Hepatocyte (in vitro differentiated cells): ENCODE results near the gene ANKRD55. TPM values are rescaled to one million over a fixed set of nuclear protein-coding genes. Genes with fewer than 3 reads are reported as not detected.

Source experiments
- DNase-seq: peaks from one replicate; pipeline ENCODE4 v3.0.0-alpha.2; 2016; ENCODE audit warnings: low spot score
- H2AFZ ChIP-seq: fragments of 200-600 bp; sonication (generic); 2 replicates; pipeline ENCODE4 v1.6.0; 2016; ENCODE audit warnings: antibody characterized with exemption, mild to moderate bottlenecking
- H3K27ac ChIP-seq: fragments of 200-600 bp; sonication (generic); 2 replicates; pipeline ENCODE4 v1.5.1; 2016; ENCODE audit warnings: mild to moderate bottlenecking
- H3K27me3 ChIP-seq: fragments of 200-600 bp; sonication (generic); 2 replicates; pipeline ENCODE4 v1.6.1; 2016
- H3K36me3 ChIP-seq: fragments of 200-600 bp; sonication (generic); replicated peaks from 2 replicates; pipeline ENCODE4 v1.5.1; 2016; ENCODE audit warnings: low read depth; ENCODE audit not compliant: insufficient read depth
- H3K4me1 ChIP-seq: fragments of 200-600 bp; sonication (generic); 2 replicates; pipeline ENCODE4 v1.5.1; 2016; ENCODE audit warnings: mild to moderate bottlenecking, moderate library complexity; ENCODE audit not compliant: insufficient read depth
- H3K4me2 ChIP-seq: fragments of 200-600 bp; sonication (generic); 2 replicates; pipeline ENCODE4 v1.6.0; 2016
- H3K4me3 ChIP-seq: fragments of 200-600 bp; sonication (generic); 2 replicates; pipeline ENCODE4 v1.5.1; 2016; ENCODE audit warnings: mild to moderate bottlenecking
- H3K79me2 ChIP-seq: fragments of 200-600 bp; sonication (generic); 2 replicates; pipeline ENCODE4 v1.6.0; 2017; ENCODE audit warnings: mild to moderate bottlenecking
- H3K9me2 ChIP-seq: fragments of 200-600 bp; sonication (generic); replicated peaks from 2 replicates; pipeline ENCODE4 v1.6.0; 2017; ENCODE audit warnings: mild to moderate bottlenecking; ENCODE audit not compliant: insufficient read depth
- H3K9me3 ChIP-seq: fragments of 200-600 bp; sonication (generic); 2 replicates; pipeline ENCODE4 v1.5.1; 2016; ENCODE audit warnings: low read depth, mild to moderate bottlenecking
- H4K20me1 ChIP-seq: fragments of 200-600 bp; sonication (generic); 2 replicates; pipeline ENCODE4 v1.6.0; 2016; ENCODE audit warnings: mild to moderate bottlenecking; ENCODE audit not compliant: insufficient read depth, poor library complexity, severe bottlenecking
- EZH2 ChIP-seq: fragments of 200-600 bp; sonication (generic); IDR thresholded peaks from 2 replicates; pipeline ENCODE4 v1.6.1; 2016; ENCODE audit warnings: antibody characterized with exemption, mild to moderate bottlenecking, borderline replicate concordance
- EZH2phosphoT487 ChIP-seq: fragments of 200-600 bp; sonication (generic); IDR thresholded peaks from one replicate; pipeline ENCODE4 v1.6.1; 2018; ENCODE audit warnings: antibody characterized with exemption, mild to moderate bottlenecking, low read depth, moderate library complexity; ENCODE audit not compliant: unreplicated experiment, severe bottlenecking
- WGBS: methylation state at CpG from one replicate; pipeline ENCODE4 v1.1.6; 2016; ENCODE audit warnings: low lambda C conversion rate; ENCODE audit errors: missing lambda C conversion rate; 5-methylcytosine and 5-hydroxymethylcytosine counted together
- polyA plus RNA-seq: library from polyadenylated mRNA; unstranded; fragments of >200 nt; fragmentation: Nextera tagmentation; extraction: Ambion mirVana; gene quantifications from 2 replicates; pipeline ENCODE4 v1.2.1, GENCODE V29; 2016
- total RNA-seq: library from RNA; depleted of rRNA; stranded (reverse); fragments of >200 nt; gene quantifications from 2 replicates; pipeline ENCODE4 v1.2.3, GENCODE V29; 2014
- TF ChIP-seq, protein P1 (sequence below): fragments of 200-600 bp; sonication (generic); IDR thresholded peaks from 2 replicates; pipeline ENCODE4 v1.5.1; 2016; ENCODE audit warnings: antibody characterized with exemption, mild to moderate bottlenecking; ENCODE audit not compliant: poor library complexity

Gene ANKRD55
- total and polyA plus RNA-seq, 2 experiments from 2014 or later, result 0.20 to 0.31 TPM

DNA sequence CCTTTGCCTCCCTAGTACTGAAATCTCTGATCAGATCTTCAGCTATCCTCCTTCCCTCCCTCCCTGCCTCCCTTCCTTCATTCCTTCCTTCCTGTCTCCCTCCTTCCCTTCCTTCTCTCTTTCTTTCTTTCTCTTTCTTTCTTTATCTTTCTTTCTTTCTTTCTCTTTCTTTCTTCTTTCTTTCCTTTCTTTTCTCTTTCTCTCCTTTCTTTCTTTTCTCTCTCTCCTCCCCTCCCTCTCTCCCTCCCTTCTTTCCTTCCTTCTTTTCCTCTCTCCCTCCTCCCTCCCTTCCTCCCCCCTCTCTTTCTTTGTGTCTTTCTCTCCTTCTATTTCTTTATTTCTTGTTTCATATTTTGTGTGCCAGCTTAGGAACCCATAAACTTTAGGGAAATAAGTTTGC is 23.9 kb upstream of the ANKRD55 start:
- H3K9me2 ChIP-seq, result no peaks in the 10 kb centered on the region
- no peaks in the 10 kb centered on the region for H3K36me3 ChIP-seq
- TF ChIP-seq, protein P1, sequence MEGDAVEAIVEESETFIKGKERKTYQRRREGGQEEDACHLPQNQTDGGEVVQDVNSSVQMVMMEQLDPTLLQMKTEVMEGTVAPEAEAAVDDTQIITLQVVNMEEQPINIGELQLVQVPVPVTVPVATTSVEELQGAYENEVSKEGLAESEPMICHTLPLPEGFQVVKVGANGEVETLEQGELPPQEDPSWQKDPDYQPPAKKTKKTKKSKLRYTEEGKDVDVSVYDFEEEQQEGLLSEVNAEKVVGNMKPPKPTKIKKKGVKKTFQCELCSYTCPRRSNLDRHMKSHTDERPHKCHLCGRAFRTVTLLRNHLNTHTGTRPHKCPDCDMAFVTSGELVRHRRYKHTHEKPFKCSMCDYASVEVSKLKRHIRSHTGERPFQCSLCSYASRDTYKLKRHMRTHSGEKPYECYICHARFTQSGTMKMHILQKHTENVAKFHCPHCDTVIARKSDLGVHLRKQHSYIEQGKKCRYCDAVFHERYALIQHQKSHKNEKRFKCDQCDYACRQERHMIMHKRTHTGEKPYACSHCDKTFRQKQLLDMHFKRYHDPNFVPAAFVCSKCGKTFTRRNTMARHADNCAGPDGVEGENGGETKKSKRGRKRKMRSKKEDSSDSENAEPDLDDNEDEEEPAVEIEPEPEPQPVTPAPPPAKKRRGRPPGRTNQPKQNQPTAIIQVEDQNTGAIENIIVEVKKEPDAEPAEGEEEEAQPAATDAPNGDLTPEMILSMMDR, result no peak
- H3K27me3 ChIP-seq, result no peaks in the 10 kb centered on the region
- H4K20me1 ChIP-seq, result no peaks in the 10 kb centered on the region
- no peak overlapping the region for H3K27ac ChIP-seq
- no peak overlapping the region for H3K4me3 ChIP-seq
- DNase-seq, result no peak
- no peaks in the 10 kb centered on the region for H3K79me2 ChIP-seq
- no peaks in the 10 kb centered on the region for H3K9me3 ChIP-seq
- H3K4me1 ChIP-seq, result no peaks in the 10 kb centered on the region
- no peak overlapping the region for H2AFZ ChIP-seq
- no peak overlapping the region for H3K4me2 ChIP-seq

DNA sequence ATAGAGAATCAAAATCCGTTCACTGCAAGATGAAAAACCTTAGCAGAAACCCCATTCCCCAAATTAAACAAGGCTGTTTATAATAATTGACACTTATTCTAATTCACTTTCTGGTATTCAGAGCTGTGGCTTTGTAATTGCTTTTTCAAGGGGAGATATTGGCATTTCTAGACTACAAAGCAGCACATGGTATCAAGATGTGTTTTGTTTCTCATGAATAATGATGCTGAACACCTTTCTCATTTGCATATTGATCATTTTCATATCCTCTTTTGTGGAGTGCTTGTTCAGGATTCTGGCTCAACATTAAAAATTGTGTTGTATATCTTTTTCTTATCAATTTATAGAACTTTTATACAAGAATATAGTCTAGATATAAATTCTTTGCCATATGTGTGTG is 22.4 kb upstream of the ANKRD55 start:
- H3K4me2 ChIP-seq, result no peak overlapping the region
- H3K4me1 ChIP-seq, result no peaks in the 10 kb centered on the region
- WGBS, result 92% methylated on average over 1 of the region's 1 CpG
- H4K20me1 ChIP-seq, result no peaks in the 10 kb centered on the region
- no peak for DNase-seq
- no peak overlapping the region for H2AFZ ChIP-seq
- H3K4me3 ChIP-seq, result no peak overlapping the region
- H3K9me3 ChIP-seq, result no peaks in the 10 kb centered on the region
- no peaks in the 10 kb centered on the region for H3K9me2 ChIP-seq
- no peaks in the 10 kb centered on the region for H3K79me2 ChIP-seq
- TF ChIP-seq EZH2 (no peak), EZH2phosphoT487 (no peak)
- TF ChIP-seq, protein P1, result no peak
- no peak overlapping the region for H3K27ac ChIP-seq
- H3K27me3 ChIP-seq, result no peaks in the 10 kb centered on the region
- no peaks in the 10 kb centered on the region for H3K36me3 ChIP-seq

DNA sequence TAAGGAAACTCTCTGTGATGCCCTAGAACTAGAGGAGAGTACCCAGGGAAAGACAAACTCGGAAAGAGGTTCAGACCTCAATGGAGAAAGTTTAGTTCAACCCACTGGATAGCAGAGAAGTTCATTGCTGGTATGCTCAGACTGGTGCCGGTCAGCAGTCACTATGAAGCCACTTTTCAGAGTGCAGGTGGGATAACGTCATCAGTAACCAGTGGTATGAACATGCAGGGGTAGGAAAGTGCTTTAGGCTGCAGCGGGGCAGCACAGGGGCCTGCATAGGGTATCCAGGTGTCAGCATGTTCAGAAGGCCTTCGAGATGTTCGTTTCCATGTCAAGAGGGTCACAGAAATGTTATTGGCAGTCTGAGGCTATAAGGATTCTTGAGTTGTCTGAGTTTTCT is 20.8 kb upstream of the ANKRD55 start:
- Histone ChIP-seq H3K36me3 (no peaks in the 10 kb centered on the region), H3K4me3 (no peak overlapping the region), H3K27me3 (no peaks in the 10 kb centered on the region), H3K27ac (no peak overlapping the region), H3K4me1 (no peaks in the 10 kb centered on the region), H3K4me2 (no peak overlapping the region), H3K79me2 (no peaks in the 10 kb centered on the region), H3K9me2 (no peaks in the 10 kb centered on the region), H3K9me3 (no peaks in the 10 kb centered on the region), H2AFZ (no peak overlapping the region), H4K20me1 (no peaks in the 10 kb centered on the region)
- no peak for DNase-seq
- no peak for TF ChIP-seq EZH2
- WGBS, result 87% methylated on average over 6 of the region's 6 CpGs

DNA sequence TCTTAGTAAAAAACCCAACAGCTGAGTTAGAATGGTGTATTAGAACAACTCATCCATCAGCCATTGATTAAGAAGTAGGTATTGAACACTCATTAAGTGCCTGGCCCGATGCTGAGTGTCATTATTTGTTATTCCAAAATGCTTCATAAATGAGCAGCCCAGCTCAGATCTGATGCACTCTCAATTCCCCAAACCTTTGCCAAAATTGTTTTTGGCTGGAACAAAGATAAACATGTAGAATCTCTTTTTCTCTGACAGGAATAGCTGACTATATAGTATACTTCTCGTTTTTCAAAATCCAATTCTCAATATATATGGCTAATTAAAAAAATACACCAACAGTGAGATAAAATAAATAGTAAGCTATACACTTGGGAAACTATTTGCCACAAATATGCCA is 20.0 kb upstream of the ANKRD55 start:
- DNase-seq, result no peak
- TF ChIP-seq EZH2 (no peak), EZH2phosphoT487 (no peak)
- TF ChIP-seq, protein P1, result no peak
- 85% methylated on average over 2 of the region's 2 CpGs for WGBS
- H3K36me3 ChIP-seq, result no peaks in the 10 kb centered on the region
- no peaks in the 10 kb centered on the region for H3K27me3 ChIP-seq
- no peaks in the 10 kb centered on the region for H3K79me2 ChIP-seq
- no peak overlapping the region for H3K4me2 ChIP-seq
- H3K4me1 ChIP-seq, result no peaks in the 10 kb centered on the region
- H3K27ac ChIP-seq, result no peak overlapping the region
- no peaks in the 10 kb centered on the region for H3K9me2 ChIP-seq
- no peak overlapping the region for H3K4me3 ChIP-seq
- no peaks in the 10 kb centered on the region for H3K9me3 ChIP-seq
- H2AFZ ChIP-seq, result no peak overlapping the region
- H4K20me1 ChIP-seq, result no peaks in the 10 kb centered on the region
